ENCODE data around the gene HIPK2. TPM values are rescaled to one million over a fixed set of nuclear protein-coding genes. Genes with fewer than 3 reads are reported as not detected.

Gene HIPK2
- total RNA-seq, 1 donor from 2014 or later: 23.0 TPM

GRCh38 chr7:139731802-139732470, 45.9 kb downstream of the HIPK2 start:
- H3K27me3 Mint-ChIP-seq: no peaks in the 10 kb centered on the region
- CTCF ChIA-PET: interaction anchor here (0.6 kb wide), 1 partner anchor 85 kb away, joined by 4 read pairs; no protein-coding TSS in a partner anchor
- ATAC-seq (ENCODE audit: low read depth) (no peak), DNase-seq (no peak)
- intact Hi-C loops (cut with micrococcal nuclease): loop anchor here (2.0 to 5.0 kb wide), 2 partner anchors 17 to 85 kb away; no protein-coding TSS in a partner anchor
- peaks cover 3% of the 10 kb centered on the region for H3K36me3 Mint-ChIP-seq (ENCODE audit: low read depth)
- no peaks in the 10 kb centered on the region for H3K9me3 Mint-ChIP-seq
- H3K4me3 Mint-ChIP-seq: no peak overlapping the region
- TF ChIP-seq, protein P1, sequence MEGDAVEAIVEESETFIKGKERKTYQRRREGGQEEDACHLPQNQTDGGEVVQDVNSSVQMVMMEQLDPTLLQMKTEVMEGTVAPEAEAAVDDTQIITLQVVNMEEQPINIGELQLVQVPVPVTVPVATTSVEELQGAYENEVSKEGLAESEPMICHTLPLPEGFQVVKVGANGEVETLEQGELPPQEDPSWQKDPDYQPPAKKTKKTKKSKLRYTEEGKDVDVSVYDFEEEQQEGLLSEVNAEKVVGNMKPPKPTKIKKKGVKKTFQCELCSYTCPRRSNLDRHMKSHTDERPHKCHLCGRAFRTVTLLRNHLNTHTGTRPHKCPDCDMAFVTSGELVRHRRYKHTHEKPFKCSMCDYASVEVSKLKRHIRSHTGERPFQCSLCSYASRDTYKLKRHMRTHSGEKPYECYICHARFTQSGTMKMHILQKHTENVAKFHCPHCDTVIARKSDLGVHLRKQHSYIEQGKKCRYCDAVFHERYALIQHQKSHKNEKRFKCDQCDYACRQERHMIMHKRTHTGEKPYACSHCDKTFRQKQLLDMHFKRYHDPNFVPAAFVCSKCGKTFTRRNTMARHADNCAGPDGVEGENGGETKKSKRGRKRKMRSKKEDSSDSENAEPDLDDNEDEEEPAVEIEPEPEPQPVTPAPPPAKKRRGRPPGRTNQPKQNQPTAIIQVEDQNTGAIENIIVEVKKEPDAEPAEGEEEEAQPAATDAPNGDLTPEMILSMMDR (IDR thresholded peaks at IDR 0.05): no peak
- H3K27ac Mint-ChIP-seq: peak overlapping the region; percentile 20
- H3K4me1 Mint-ChIP-seq: peaks cover 51% of the 10 kb centered on the region
- POLR2A ChIA-PET: no interaction called here

DNA sequence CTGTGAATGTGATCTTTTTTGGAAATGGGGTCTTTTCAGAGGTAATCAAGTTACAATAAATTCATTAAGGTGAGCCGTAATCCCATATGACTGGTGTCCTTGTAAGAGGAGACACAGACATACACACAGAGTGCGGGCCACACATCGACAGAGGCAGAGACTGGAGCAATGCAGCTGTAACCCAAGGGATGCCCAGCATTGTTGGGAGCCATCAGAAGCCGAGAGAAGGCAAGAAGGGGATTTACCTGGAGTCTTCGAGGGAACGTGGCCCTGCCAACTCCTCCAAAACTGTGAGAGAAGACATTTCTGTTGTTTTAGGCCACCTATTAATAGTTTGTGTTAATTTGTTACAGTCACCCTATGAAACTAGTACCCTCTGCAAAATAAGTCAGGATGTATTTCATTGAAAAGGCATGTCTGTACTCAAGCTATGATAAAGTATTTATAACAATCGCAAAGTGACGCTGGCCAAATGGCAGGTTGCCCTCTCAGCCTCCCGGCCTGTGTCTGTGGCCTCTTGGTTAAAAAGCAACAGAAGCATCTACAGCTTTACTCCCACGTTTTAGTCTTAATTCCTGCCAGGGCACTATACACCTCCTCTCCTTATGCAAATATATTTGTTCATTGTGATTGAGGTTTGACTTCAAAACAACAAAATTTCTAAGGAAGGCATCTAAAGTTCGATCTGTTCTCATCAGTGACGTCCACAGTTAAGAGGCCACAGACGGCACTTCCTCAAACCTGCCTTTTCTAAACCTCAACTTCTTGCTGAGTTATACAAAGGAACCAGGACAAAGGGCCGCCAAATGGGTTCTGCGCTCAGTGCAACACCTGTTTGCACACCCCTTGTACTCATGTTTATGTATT, 46.8 kb downstream of the HIPK2 start:
- peaks cover 55% of the 10 kb centered on the region for H3K4me1 Mint-ChIP-seq
- H3K27me3 Mint-ChIP-seq: no peaks in the 10 kb centered on the region
- TF ChIP-seq, protein P1 (IDR thresholded peaks at IDR 0.05): no peak
- peaks cover 3% of the 10 kb centered on the region for H3K36me3 Mint-ChIP-seq (ENCODE audit: low read depth)
- no peak for DNase-seq
- ATAC-seq (ENCODE audit: low read depth): peak; percentile 87
- ChIA-PET CTCF (interaction anchor here (0.9 kb wide), 1 partner anchor 85 kb away, joined by 3 read pairs; no protein-coding TSS in a partner anchor), POLR2A (no interaction called here)
- no peak overlapping the region for H3K4me3 Mint-ChIP-seq
- H3K27ac Mint-ChIP-seq: peak overlapping the region; percentile 54
- intact Hi-C loops (cut with micrococcal nuclease): loop anchor here (2.0 to 5.0 kb wide), 2 partner anchors 16 to 84 kb away; no protein-coding TSS in a partner anchor
- H3K9me3 Mint-ChIP-seq: no peaks in the 10 kb centered on the region

GRCh38 chr7:139728203-139728602, 49.6 kb downstream of the HIPK2 start:
- TF ChIP-seq, protein P1 (IDR thresholded peaks at IDR 0.05): no peak
- H3K36me3 Mint-ChIP-seq (ENCODE audit: low read depth): peaks cover 1% of the 10 kb centered on the region
- no peak overlapping the region for H3K4me3 Mint-ChIP-seq
- CTCF ChIA-PET: no interaction called here
- H3K9me3 Mint-ChIP-seq: no peaks in the 10 kb centered on the region
- intact Hi-C loops (cut with micrococcal nuclease): no loop called here
- no peaks in the 10 kb centered on the region for H3K27me3 Mint-ChIP-seq
- peaks cover 53% of the 10 kb centered on the region for H3K4me1 Mint-ChIP-seq
- no peak for ATAC-seq (ENCODE audit: low read depth)
- POLR2A ChIA-PET: no interaction called here
- no peak overlapping the region for H3K27ac Mint-ChIP-seq
- DNase-seq: no peak

- Mint-ChIP-seq H3K9me3 (no peaks in the 10 kb centered on the region), H3K36me3 (ENCODE audit: low read depth) (peaks cover 1% of the 10 kb centered on the region), H3K27me3 (no peaks in the 10 kb centered on the region), H3K4me1 (peaks cover 48% of the 10 kb centered on the region), H3K27ac (peak overlapping the region; percentile 87), H3K4me3 (no peak overlapping the region)
- POLR2A ChIA-PET: interaction anchor here (0.8 kb wide), 1 partner anchor 19 kb away, joined by 4 read pairs; no protein-coding TSS in a partner anchor
- TF ChIP-seq, protein P1 (IDR thresholded peaks at IDR 0.05): no peak
- ATAC-seq (ENCODE audit: low read depth) (no peak), DNase-seq (no peak)
- CTCF ChIA-PET: no interaction called here
- intact Hi-C loops (cut with micrococcal nuclease): no loop called here
Measured at GRCh38 chr7:139727151-139727705, 50.6 kb downstream of the HIPK2 start.

Data from activated B cell treated with CpG ODN at 0.5 μM for 24 hours (primary cell).